Brain microvascular endothelial cell (primary cell): ENCODE data around the gene SMG6.
"Not testable (repeated sequence)": the region's sequence is repeated elsewhere in the genome, so short reads cannot be mapped to it uniquely, and the experiment has no call there.

ENCODE experiments used
- DNase-seq: peaks from one replicate; pipeline ENCODE4 v3.0.0-alpha.2; 2020
- H3K27ac ChIP-seq: fragments of 250-450 bp; sonication (Bioruptor Pico); 2 replicates; pipeline ENCODE4 v1.5.1; 2020; ENCODE audit warnings: mild to moderate bottlenecking, moderate library complexity
- H3K27me3 ChIP-seq: fragments of 250-450 bp; sonication (Bioruptor Pico); replicated peaks from 2 replicates; pipeline ENCODE4 v1.5.1; 2020; ENCODE audit warnings: mild to moderate bottlenecking
- H3K36me3 ChIP-seq: fragments of 250-450 bp; sonication (Bioruptor Pico); replicated peaks from 2 replicates; pipeline ENCODE4 v1.5.1; 2020; ENCODE audit warnings: mild to moderate bottlenecking
- H3K4me3 ChIP-seq: 2 replicates; pipeline ENCODE4 v1.5.1; 2011; ENCODE audit warnings: low read depth, mild to moderate bottlenecking, control low read depth, low read length, moderate library complexity
- CTCF ChIP-seq: IDR thresholded peaks from 2 replicates; pipeline ENCODE4 v1.5.1; 2011; ENCODE audit warnings: low read depth, mild to moderate bottlenecking, moderate library complexity, low read length, control low read depth, inconsistent platforms; ENCODE audit errors: missing control alignments
- in situ Hi-C: cut with HindIII; loops from 2 replicates; pipeline ENCODE4 v1.10.0; 2017; ENCODE audit warnings: low sequenced_read_pairs, low pct_ligation_motif_present

The SMG6 gene

GRCh38 chr17:2018716-2019510 lies 284.7 kb downstream of the SMG6 start:
- no peaks in the 10 kb centered on the region for H3K36me3 ChIP-seq
- TF ChIP-seq CTCF: no peak
- DNase-seq: no peak
- H3K4me3 ChIP-seq: no peak overlapping the region
- H3K27me3 ChIP-seq: peaks cover 36% of the 10 kb centered on the region
- in situ Hi-C loops: no loop called here
- no peak overlapping the region for H3K27ac ChIP-seq

GRCh38 chr17:2017274-2017941 lies 286.2 kb downstream of the SMG6 start:
- no peak for DNase-seq
- TF ChIP-seq CTCF: no peak
- Histone ChIP-seq H3K27me3 (peaks cover 28% of the 10 kb centered on the region), H3K27ac (no peak overlapping the region), H3K36me3 (no peaks in the 10 kb centered on the region), H3K4me3 (no peak overlapping the region)
- in situ Hi-C loops: no loop called here

GRCh38 chr17:2016494-2016893 lies 287.1 kb downstream of the SMG6 start:
- H3K4me3 ChIP-seq: no peak overlapping the region
- H3K36me3 ChIP-seq: no peaks in the 10 kb centered on the region
- DNase-seq: no peak
- no peak overlapping the region for H3K27ac ChIP-seq
- no peak for TF ChIP-seq CTCF
- peaks cover 28% of the 10 kb centered on the region for H3K27me3 ChIP-seq
- in situ Hi-C loops: no loop called here

- no peak for TF ChIP-seq CTCF
- in situ Hi-C loops: no loop called here
- no peak overlapping the region for H3K4me3 ChIP-seq
- H3K36me3 ChIP-seq: no peaks in the 10 kb centered on the region
- peaks cover 24% of the 10 kb centered on the region for H3K27me3 ChIP-seq
- H3K27ac ChIP-seq: no peak overlapping the region
- DNase-seq: no peak
Observed at GRCh38 chr17:2015314-2015713, 288.3 kb downstream of the SMG6 start.

- DNase-seq: no peak
- in situ Hi-C loops: no loop called here
- Histone ChIP-seq H3K4me3 (no peak overlapping the region), H3K36me3 (no peaks in the 10 kb centered on the region), H3K27me3 (peaks cover 10% of the 10 kb centered on the region), H3K27ac (no peak overlapping the region)
- TF ChIP-seq CTCF: no peak
Observed at GRCh38 chr17:2013994-2014317, 289.6 kb downstream of the SMG6 start.

GRCh38 chr17:2013220-2013993 lies 290.2 kb downstream of the SMG6 start:
- in situ Hi-C loops, H3K27me3 ChIP-seq, H3K4me3 ChIP-seq, DNase-seq, H3K27ac ChIP-seq, H3K36me3 ChIP-seq: not testable (repeated sequence)
